Body of pancreas (tissue), 4 donors: ENCODE measurements around the gene RGS6.

ENCODE experiments used
- CTCF ChIP-seq, 7 experiments: fragments of 450-650 bp in 4 of 7; fragments of 200-600 bp in 3 of 7; sonication (generic) in 3 of 7; IDR thresholded peaks; one replicate each; pipeline ENCODE4 v1.5.1; 2016 to 2019; ENCODE audit warnings: antibody characterized with exemption in 7 of 7
- POLR2A ChIP-seq, 3 donors: fragments of 450-650 bp; IDR thresholded peaks; one replicate each; pipeline ENCODE4 v1.6.1; 2016; ENCODE audit warnings: antibody characterized with exemption in 3 of 3, mild to moderate bottlenecking in 2 of 3

DNA sequence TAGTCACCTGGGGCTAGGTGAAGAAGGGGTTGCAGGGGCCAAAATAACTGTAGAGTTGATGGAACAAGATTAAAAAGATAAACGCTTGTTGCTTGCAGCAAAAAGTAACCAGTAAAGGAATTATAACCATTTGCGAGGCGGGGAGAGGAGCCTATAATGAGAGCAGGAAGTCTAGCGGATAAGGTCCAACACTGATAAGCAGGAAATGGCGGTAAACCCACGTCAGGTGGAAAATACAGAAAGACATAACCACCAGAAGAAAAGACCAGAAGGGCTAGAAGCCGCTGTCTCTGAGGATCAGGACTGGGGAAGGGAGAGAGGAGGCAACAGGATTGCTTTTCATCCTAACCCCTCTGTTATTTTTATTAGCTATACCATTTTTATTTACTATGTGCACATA, 658.3 kb downstream of the RGS6 start:
- TF ChIP-seq CTCF (IDR thresholded peaks at IDR 0.05) (no peak), POLR2A (IDR thresholded peaks at IDR 0.05) (no peak)
